Endodermal cell (in vitro differentiated cells): ENCODE data around the gene YY1. TPM values are rescaled to one million over a fixed set of nuclear protein-coding genes. Genes with fewer than 3 reads are reported as not detected.
"Not testable (repeated sequence)": the region's sequence is repeated elsewhere in the genome, so short reads cannot be mapped to it uniquely, and the experiment has no call there.

Source experiments
- DNase-seq: peaks from one replicate; pipeline ENCODE4 v3.0.0-alpha.2; 2017
- H3K27ac ChIP-seq: 2 replicates; pipeline ENCODE4 v1.5.1; 2013; ENCODE audit warnings: mild to moderate bottlenecking, low read depth, low read length, moderate library complexity
- H3K27me3 ChIP-seq: 2 replicates; pipeline ENCODE4 v1.6.1; 2013; ENCODE audit warnings: mild to moderate bottlenecking, low read length, moderate library complexity; ENCODE audit not compliant: insufficient read depth, control insufficient read depth, poor library complexity, severe bottlenecking
- H3K36me3 ChIP-seq: 2 replicates; pipeline ENCODE4 v1.7.0; 2013; ENCODE audit warnings: mild to moderate bottlenecking, low read length, moderate library complexity; ENCODE audit not compliant: control insufficient read depth, insufficient read depth
- H3K4me1 ChIP-seq: one replicate; pipeline ENCODE4 v1.7.0; 2013; ENCODE audit warnings: low read length; ENCODE audit not compliant: control insufficient read depth, insufficient read depth
- H3K4me3 ChIP-seq: 2 replicates; pipeline ENCODE4 v1.5.1; 2013; ENCODE audit warnings: mild to moderate bottlenecking, low read length, moderate library complexity
- H3K9ac ChIP-seq: 2 replicates; pipeline ENCODE4 v1.6.1; 2013; ENCODE audit warnings: mild to moderate bottlenecking, low read length, moderate library complexity; ENCODE audit not compliant: poor library complexity, severe bottlenecking; ENCODE audit errors: extremely low read depth
- H3K9me3 ChIP-seq: 2 replicates; pipeline ENCODE4 v1.6.1; 2013; ENCODE audit warnings: mild to moderate bottlenecking, low read length, moderate library complexity; ENCODE audit not compliant: control insufficient read depth
- H3K27ac Mint-ChIP-seq: 2 replicates; pipeline ENCODE4 v1.8.0; 2020; ENCODE audit warnings: mixed read lengths
- H3K27me3 Mint-ChIP-seq: 2 replicates; pipeline ENCODE4 v1.8.0; 2021; ENCODE audit warnings: mild to moderate bottlenecking, mixed read lengths; ENCODE audit not compliant: insufficient read depth
- H3K36me3 Mint-ChIP-seq: 2 replicates; pipeline ENCODE4 v1.8.0; 2020; ENCODE audit warnings: low read depth, mixed read lengths
- H3K4me1 Mint-ChIP-seq: 2 replicates; pipeline ENCODE4 v1.8.0; 2020; ENCODE audit warnings: mixed read lengths
- H3K4me3 Mint-ChIP-seq: 2 replicates; pipeline ENCODE4 v1.8.0; 2020; ENCODE audit warnings: mild to moderate bottlenecking, moderate library complexity, mixed read lengths
- H3K9me3 Mint-ChIP-seq: 2 replicates; pipeline ENCODE4 v1.8.0; 2020; ENCODE audit warnings: mild to moderate bottlenecking, mixed read lengths
- CTCF ChIP-seq: fragments of 200-600 bp; sonication (generic); conservative IDR thresholded peaks from 2 replicates; pipeline ENCODE4 v1.5.0; 2021; ENCODE audit warnings: antibody characterized with exemption, mild to moderate bottlenecking
- WGBS, 2 experiments: methylation state at CpG; one replicate each; pipeline versions ENCODE4 v1.1.5 to v1.1.7; 2013; ENCODE audit warnings: missing lambda C conversion rate in 2 of 2, mixed read lengths in 1 of 2; ENCODE audit not compliant: insufficient coverage in 1 of 2, insufficient read length in 1 of 2; 5-methylcytosine and 5-hydroxymethylcytosine counted together
- total RNA-seq, 2 donors: library from RNA; stranded (reverse); fragmentation: NEBNext Ultra II Directional in 1 of 2; extraction: Animal tissue kit (Norgen Biotek cat#: 25700) in 1 of 2; gene quantifications; 2 replicates in 1 of 2; 3 replicates in 1 of 2; pipeline ENCODE4 v1.2.1, GENCODE V29; 2021

YY1 gene
- total RNA-seq, 2 donors from 2014 or later = 94.8 to 103 TPM

GRCh38 chr14:100309028-100309737 lies 70.2 kb downstream of the YY1 start:
- no peak overlapping the region for H3K9ac ChIP-seq
- no peaks in the 10 kb centered on the region for H3K27me3 ChIP-seq
- 88% methylated on average over 7 to 8 of the region's 8 CpGs for WGBS, 2 experiments
- H3K27ac ChIP-seq = no peak overlapping the region
- Mint-ChIP-seq H3K4me1 (peaks cover 37% of the 10 kb centered on the region), H3K4me3 (no peak overlapping the region), H3K27me3 (no peaks in the 10 kb centered on the region), H3K36me3 (no peaks in the 10 kb centered on the region), H3K27ac (no peak overlapping the region), H3K9me3 (no peaks in the 10 kb centered on the region)
- H3K4me1 ChIP-seq = peaks cover 15% of the 10 kb centered on the region
- peaks cover 5% of the 10 kb centered on the region for H3K36me3 ChIP-seq
- no peak overlapping the region for H3K4me3 ChIP-seq
- DNase-seq = no peak
- no peaks in the 10 kb centered on the region for H3K9me3 ChIP-seq
- no peak for TF ChIP-seq CTCF

- H3K27me3 ChIP-seq, H3K36me3 ChIP-seq, H3K9me3 ChIP-seq, H3K27me3 Mint-ChIP-seq, H3K9me3 Mint-ChIP-seq, H3K4me3 ChIP-seq, H3K4me1 ChIP-seq, H3K27ac ChIP-seq, H3K4me3 Mint-ChIP-seq, H3K36me3 Mint-ChIP-seq, DNase-seq: not testable (repeated sequence)
- peaks cover 31% of the 10 kb centered on the region for H3K4me1 Mint-ChIP-seq
- H3K27ac Mint-ChIP-seq = peak overlapping the region; percentile 60
- 69 to 75% methylated on average over 12 to 17 of the region's 18 CpGs for WGBS, 2 experiments
- H3K9ac ChIP-seq = peak overlapping the region; percentile 34
Observed at GRCh38 chr14:100312110-100312876, 73.3 kb downstream of the YY1 start.

- H3K36me3 ChIP-seq = no peaks in the 10 kb centered on the region
- DNase-seq = no peak
- 83 to 85% methylated on average over 9 to 10 of the region's 10 CpGs for WGBS, 2 experiments
- H3K27me3 ChIP-seq = no peaks in the 10 kb centered on the region
- H3K9me3 ChIP-seq = no peaks in the 10 kb centered on the region
- Mint-ChIP-seq H3K27ac (peak overlapping the region; percentile 60), H3K4me3 (no peak overlapping the region), H3K27me3 (no peaks in the 10 kb centered on the region), H3K4me1 (peaks cover 27% of the 10 kb centered on the region), H3K9me3 (no peaks in the 10 kb centered on the region), H3K36me3 (no peaks in the 10 kb centered on the region)
- peaks cover 10% of the 10 kb centered on the region for H3K4me1 ChIP-seq
- no peak overlapping the region for H3K27ac ChIP-seq
- no peak overlapping the region for H3K4me3 ChIP-seq
- H3K9ac ChIP-seq = no peak overlapping the region
- no peak for TF ChIP-seq CTCF
Observed at GRCh38 chr14:100312877-100313400, 74.0 kb downstream of the YY1 start.
